Endothelial cell of umbilical vein (primary cell): ENCODE results near the gene QDPR. TPM values are rescaled to one million over a fixed set of nuclear protein-coding genes. Genes with fewer than 3 reads are reported as not detected.

Source experiments
- BruUV-seq: library from RNA; stranded (reverse); fragments of 400-500 nt; replicated peaks from 2 replicates; lab custom pipeline; 2021; lab: Mats Ljungman, UMichigan
- CTCF ChIA-PET: fragments of 300-600, 350-600 bp; sonication (Branson Sonifier 250); formaldehyde crosslinking; loops from one replicate; lab custom pipeline; 2021; ENCODE audit warnings: antibody characterized with exemption, inconsistent platforms; lab: Charles Lee
- POLR2A ChIA-PET: fragments of 300-600, 350-600 bp; sonication (Branson Sonifier 250); formaldehyde crosslinking; loops from one replicate; lab custom pipeline; 2021; ENCODE audit warnings: antibody characterized with exemption, inconsistent platforms; lab: Charles Lee
- DNase-seq: peaks from one replicate; pipeline ENCODE4 v3.0.0-alpha.2; 2011; ENCODE audit warnings: low read depth, low spot score
- FAIRE-seq: peaks from 2 replicates; lab custom pipeline; 2011; peaks lifted over from hg19 to GRCh38; lab: Jason Lieb, UNC
- H2AFZ ChIP-seq: 2 replicates; pipeline ENCODE4 v1.6.0; 2012; ENCODE audit warnings: low read depth, low read length, control low read depth, inconsistent platforms
- H3K27ac ChIP-seq: 2 replicates; pipeline ENCODE4 v1.5.1; 2011; ENCODE audit warnings: low read depth, mild to moderate bottlenecking, control low read depth, low read length, moderate library complexity; ENCODE audit not compliant: insufficient read depth
- H3K27me3 ChIP-seq, 2 experiments: 2 replicates each; pipeline versions ENCODE4 v1.6.0 to v1.6.1; 2011; ENCODE audit warnings: low read length in 2 of 2, mixed read lengths in 1 of 2; ENCODE audit not compliant: control insufficient read depth in 2 of 2, insufficient read depth in 2 of 2
- H3K36me3 ChIP-seq, 2 experiments: 2 replicates in 1 of 2; 3 replicates in 1 of 2; pipeline ENCODE4 v1.5.1; 2011; ENCODE audit warnings: low read length in 2 of 2, mild to moderate bottlenecking in 1 of 2, moderate library complexity in 1 of 2; ENCODE audit not compliant: control insufficient read depth in 2 of 2, insufficient read depth in 2 of 2; ENCODE audit errors: extremely low read depth in 1 of 2
- H3K4me1 ChIP-seq: 3 replicates; pipeline ENCODE4 v1.5.1; 2011; ENCODE audit warnings: mild to moderate bottlenecking, low read length; ENCODE audit not compliant: control insufficient read depth, insufficient read depth; ENCODE audit errors: extremely low read depth
- H3K4me2 ChIP-seq: 2 replicates; pipeline ENCODE4 v1.6.1; 2011; ENCODE audit warnings: low read length, control low read depth, mixed read lengths; ENCODE audit not compliant: insufficient read depth
- H3K4me3 ChIP-seq, 3 experiments: fragments of 200-600 bp in 1 of 3; sonication (generic), shearing (Covaris generic) in 1 of 3; replicated peaks in 1 of 3; 2 replicates each; pipeline ENCODE4 v1.5.1; 2011 to 2016; ENCODE audit warnings: control low read depth in 3 of 3, low read length in 3 of 3, mild to moderate bottlenecking in 2 of 3, inconsistent platforms in 1 of 3, low read depth in 1 of 3, moderate library complexity in 1 of 3; ENCODE audit not compliant: insufficient read depth in 1 of 3
- H3K79me2 ChIP-seq: 2 replicates; pipeline ENCODE4 v1.6.0; 2012; ENCODE audit warnings: low read length, inconsistent platforms; ENCODE audit not compliant: control insufficient read depth, insufficient read depth
- H3K9ac ChIP-seq: replicated peaks from 2 replicates; pipeline ENCODE3; 2011; ENCODE audit warnings: low read length, control low read depth; ENCODE audit not compliant: insufficient read depth; ENCODE audit errors: extremely low read depth
- H3K9me1 ChIP-seq: replicated peaks from 3 replicates; pipeline ENCODE4 v1.6.0; 2011; ENCODE audit warnings: mild to moderate bottlenecking, low read length; ENCODE audit not compliant: control insufficient read depth, insufficient read depth; ENCODE audit errors: extremely low read depth
- H3K9me3 ChIP-seq: replicated peaks from 2 replicates; pipeline ENCODE4 v1.5.1; 2012; ENCODE audit warnings: low read length, inconsistent platforms; ENCODE audit not compliant: control insufficient read depth, insufficient read depth
- H4K20me1 ChIP-seq: replicated peaks from 2 replicates; pipeline ENCODE3; 2011; ENCODE audit warnings: mild to moderate bottlenecking, low read length; ENCODE audit not compliant: control insufficient read depth, insufficient read depth; ENCODE audit errors: extremely low read depth
- EZH2 ChIP-seq: IDR thresholded peaks from 2 replicates; pipeline ENCODE4 v1.6.1; 2012; ENCODE audit warnings: borderline replicate concordance, low read depth, mild to moderate bottlenecking, moderate library complexity, low read length, inconsistent platforms; ENCODE audit not compliant: severe bottlenecking
- FOS ChIP-seq: IDR thresholded peaks from 2 replicates; pipeline ENCODE4 v1.6.1; 2011; ENCODE audit warnings: mild to moderate bottlenecking, low read length, moderate library complexity, borderline replicate concordance; ENCODE audit not compliant: insufficient read depth
- GATA2 ChIP-seq: IDR thresholded peaks from 2 replicates; pipeline ENCODE4 v1.7.0; 2011; ENCODE audit warnings: low read depth, mild to moderate bottlenecking, moderate library complexity, mixed read lengths, low read length; ENCODE audit not compliant: insufficient read length, insufficient read depth
- JUN ChIP-seq: IDR thresholded peaks from 2 replicates; pipeline ENCODE4 v1.6.1; 2011; ENCODE audit warnings: borderline replicate concordance, low read depth; ENCODE audit not compliant: insufficient read length, insufficient read depth
- MYC ChIP-seq: IDR thresholded peaks from one replicate; pipeline ENCODE4 v1.6.1; 2011; ENCODE audit warnings: mild to moderate bottlenecking, low read depth, low read length
- POLR2A ChIP-seq: IDR thresholded peaks from 2 replicates; pipeline ENCODE4 v1.6.1; 2012; ENCODE audit warnings: low read depth, mild to moderate bottlenecking, control low read depth, low read length
- POLR2AphosphoS5 ChIP-seq: IDR thresholded peaks from 2 replicates; pipeline ENCODE4 v1.6.1; 2012; ENCODE audit warnings: low read depth, mild to moderate bottlenecking, control low read depth, low read length, moderate library complexity; ENCODE audit not compliant: insufficient read depth
- dilution Hi-C: fragments of 300-500 bp; cut with MboI; formaldehyde crosslinking; loops from one replicate; pipeline ENCODE4 v1.15.0; 2019; ENCODE audit warnings: low sequenced_read_pairs; ENCODE audit not compliant: extremely low pct_ligation_motif_present
- intact Hi-C: fragments of 100-400 bp; cut with micrococcal nuclease; formaldehyde crosslinking; loops from one replicate; pipeline ENCODE4 v1.10.0; 2022
- polyA plus RNA-seq, 4 experiments: library from polyadenylated mRNA; depleted of rRNA in 3 of 4; stranded (reverse) in 3 of 4; unstranded in 1 of 4; fragments of >200 nt; gene quantifications; 2 replicates each; pipeline versions ENCODE4 v1.2.1 to v1.2.3, GENCODE V29; 2011 to 2012; ENCODE audit warnings: missing spikeins in 1 of 4
- total RNA-seq: library from RNA; stranded (reverse); gene quantifications from 2 replicates; pipeline ENCODE4 v1.2.3, GENCODE V29; 2021
- TF ChIP-seq, protein P1 (sequence below): IDR thresholded peaks from 2 replicates; pipeline ENCODE4 v1.6.1; 2011; ENCODE audit not compliant: insufficient read depth, insufficient read length
- TF ChIP-seq, protein P2 (sequence below), 2 donors: IDR thresholded peaks; 1 replicate in 1 of 2; 2 replicates in 1 of 2; pipeline ENCODE4 v1.5.1; 2011; ENCODE audit warnings: low read length in 2 of 2, mild to moderate bottlenecking in 2 of 2, moderate library complexity in 2 of 2, control low read depth in 1 of 2, inconsistent platforms in 1 of 2, low read depth in 1 of 2; ENCODE audit not compliant: insufficient read depth in 1 of 2; ENCODE audit errors: extremely low read depth in 1 of 2

QDPR gene
- total and polyA plus RNA-seq, 2 donors (not counting 3 experiments of a cell fraction or from before 2014, with no cell fraction given) = 20.5 to 20.9 TPM

DNA sequence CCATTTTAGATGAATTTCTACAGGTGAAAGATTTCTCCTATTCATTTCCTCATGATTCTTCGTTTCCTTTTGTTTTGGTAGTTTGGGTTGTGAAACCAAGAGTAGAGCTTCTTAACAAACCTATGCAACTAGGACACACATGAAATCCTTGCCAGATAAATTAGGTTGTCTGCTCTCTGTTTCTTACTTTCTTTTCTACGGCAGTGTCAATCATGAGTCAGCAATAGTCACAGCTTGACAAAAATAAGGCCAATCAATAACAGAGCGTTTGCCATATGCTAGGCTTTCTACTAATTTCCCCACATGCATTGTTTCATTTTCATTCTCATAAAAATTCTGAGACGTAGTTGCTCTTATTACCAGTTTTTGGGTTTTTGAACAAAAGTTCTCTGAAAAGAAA, 23.4 kb upstream of the QDPR start:
- CTCF ChIA-PET = interaction anchor here (1.3 to 1.4 kb wide), 2 partner anchors 11 to 14 kb away, joined by 3 read pairs; no protein-coding TSS in a partner anchor
- Histone ChIP-seq H2AFZ (no peak overlapping the region), H3K27me3 (peaks cover 0 to 2% of the 10 kb centered on the region in 2 experiments)

More for the DNA sequence above, 23.4 kb upstream of the QDPR start:
- intact Hi-C loops (no loop called here), dilution Hi-C loops (no loop called here)
- no peak overlapping the region for H3K9ac ChIP-seq
- H3K4me2 ChIP-seq = no peak overlapping the region
- no peak overlapping the region for H3K4me3 ChIP-seq
- H3K4me1 ChIP-seq = no peaks in the 10 kb centered on the region
- no peak overlapping the region for H3K27ac ChIP-seq
- BruUV-seq = no TSS peak
- no peaks in the 10 kb centered on the region for H4K20me1 ChIP-seq
- no peak for FAIRE-seq
- H3K9me3 ChIP-seq = no peaks in the 10 kb centered on the region
- H3K9me1 ChIP-seq = no peaks in the 10 kb centered on the region
- TF ChIP-seq POLR2A (no peak), JUN (no peak), FOS (no peak), GATA2 (no peak), POLR2AphosphoS5 (no peak), EZH2 (no peak), MYC (no peak)
- TF ChIP-seq, protein P1, sequence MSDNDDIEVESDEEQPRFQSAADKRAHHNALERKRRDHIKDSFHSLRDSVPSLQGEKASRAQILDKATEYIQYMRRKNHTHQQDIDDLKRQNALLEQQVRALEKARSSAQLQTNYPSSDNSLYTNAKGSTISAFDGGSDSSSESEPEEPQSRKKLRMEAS = no peak
- TF ChIP-seq, protein P2, sequence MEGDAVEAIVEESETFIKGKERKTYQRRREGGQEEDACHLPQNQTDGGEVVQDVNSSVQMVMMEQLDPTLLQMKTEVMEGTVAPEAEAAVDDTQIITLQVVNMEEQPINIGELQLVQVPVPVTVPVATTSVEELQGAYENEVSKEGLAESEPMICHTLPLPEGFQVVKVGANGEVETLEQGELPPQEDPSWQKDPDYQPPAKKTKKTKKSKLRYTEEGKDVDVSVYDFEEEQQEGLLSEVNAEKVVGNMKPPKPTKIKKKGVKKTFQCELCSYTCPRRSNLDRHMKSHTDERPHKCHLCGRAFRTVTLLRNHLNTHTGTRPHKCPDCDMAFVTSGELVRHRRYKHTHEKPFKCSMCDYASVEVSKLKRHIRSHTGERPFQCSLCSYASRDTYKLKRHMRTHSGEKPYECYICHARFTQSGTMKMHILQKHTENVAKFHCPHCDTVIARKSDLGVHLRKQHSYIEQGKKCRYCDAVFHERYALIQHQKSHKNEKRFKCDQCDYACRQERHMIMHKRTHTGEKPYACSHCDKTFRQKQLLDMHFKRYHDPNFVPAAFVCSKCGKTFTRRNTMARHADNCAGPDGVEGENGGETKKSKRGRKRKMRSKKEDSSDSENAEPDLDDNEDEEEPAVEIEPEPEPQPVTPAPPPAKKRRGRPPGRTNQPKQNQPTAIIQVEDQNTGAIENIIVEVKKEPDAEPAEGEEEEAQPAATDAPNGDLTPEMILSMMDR (IDR thresholded peaks at IDR 0.05; ENCODE audit: extremely low read depth in 1 of 2, insufficient read depth in 1 of 2, low read depth in 1 of 2, low read length in 2 of 2) = no peak
- POLR2A ChIA-PET = no interaction called here
- no peak for DNase-seq
- no peaks in the 10 kb centered on the region for H3K79me2 ChIP-seq
- H3K36me3 ChIP-seq = no peaks in the 10 kb centered on the region
